MCF 10A (cell line): Measurements from ENCODE around the gene ADAMTS13. TPM values are rescaled to one million over a fixed set of nuclear protein-coding genes. Genes with fewer than 3 reads are reported as not detected.

ENCODE experiments used
- BruUV-seq: library from RNA; stranded (reverse); fragments of 400-500 nt; replicated peaks from 2 replicates; lab custom pipeline; 2021; lab: Mats Ljungman, UMichigan
- CTCF ChIA-PET: fragments of 300-600 bp; sonication (Branson Sonifier 250); formaldehyde crosslinking; extraction: SDS; loops from one replicate; lab custom pipeline; 2021; ENCODE audit warnings: antibody characterized with exemption, inconsistent platforms; lab: Yijun Ruan, JAX
- POLR2A ChIA-PET: fragments of 300-600, 350-650 bp; sonication (Branson Sonifier 250); formaldehyde crosslinking; extraction: SDS; loops from one replicate; lab custom pipeline; 2020; ENCODE audit warnings: antibody characterized with exemption, inconsistent platforms; lab: Yijun Ruan, JAX
- DNase-seq: peaks from one replicate; pipeline ENCODE4 v3.0.0-alpha.2; 2018; ENCODE audit not compliant: unreplicated experiment
- H3K27ac Mint-ChIP-seq: one replicate; pipeline ENCODE4 v1.8.0; 2022; ENCODE audit warnings: mild to moderate bottlenecking, low read depth, mixed read lengths; ENCODE audit not compliant: unreplicated experiment
- H3K27me3 Mint-ChIP-seq: one replicate; pipeline ENCODE4 v1.8.0; 2022; ENCODE audit warnings: mixed read lengths; ENCODE audit not compliant: insufficient read depth, unreplicated experiment
- H3K36me3 Mint-ChIP-seq: one replicate; pipeline ENCODE4 v1.8.0; 2022; ENCODE audit warnings: mild to moderate bottlenecking, moderate library complexity, mixed read lengths; ENCODE audit not compliant: insufficient read depth, unreplicated experiment
- H3K4me1 Mint-ChIP-seq: one replicate; pipeline ENCODE4 v1.8.0; 2022; ENCODE audit warnings: mixed read lengths; ENCODE audit not compliant: insufficient read depth, unreplicated experiment
- H3K4me3 Mint-ChIP-seq: one replicate; pipeline ENCODE4 v1.8.0; 2022; ENCODE audit warnings: mild to moderate bottlenecking, moderate library complexity, mixed read lengths; ENCODE audit not compliant: unreplicated experiment
- H3K9me3 Mint-ChIP-seq: one replicate; pipeline ENCODE4 v1.8.0; 2022; ENCODE audit warnings: mixed read lengths; ENCODE audit not compliant: unreplicated experiment
- intact Hi-C: fragments of 100-400 bp; cut with micrococcal nuclease; formaldehyde crosslinking; loops from 2 replicates; pipeline ENCODE4 v1.14.1; 2022
- total RNA-seq: library from RNA; stranded (reverse); gene quantifications from 2 replicates; pipeline ENCODE4 v1.2.3, GENCODE V29; 2022
- TF ChIP-seq, protein P1 (sequence below): fragments of 200-600 bp; IDR thresholded peaks from one replicate; pipeline ENCODE4 v1.8.0; 2022; ENCODE audit warnings: antibody characterized with exemption, mild to moderate bottlenecking; ENCODE audit not compliant: unreplicated experiment

The ADAMTS13 gene
- total RNA-seq, 1 experiment from 2014 or later: 4.1 TPM

DNA sequence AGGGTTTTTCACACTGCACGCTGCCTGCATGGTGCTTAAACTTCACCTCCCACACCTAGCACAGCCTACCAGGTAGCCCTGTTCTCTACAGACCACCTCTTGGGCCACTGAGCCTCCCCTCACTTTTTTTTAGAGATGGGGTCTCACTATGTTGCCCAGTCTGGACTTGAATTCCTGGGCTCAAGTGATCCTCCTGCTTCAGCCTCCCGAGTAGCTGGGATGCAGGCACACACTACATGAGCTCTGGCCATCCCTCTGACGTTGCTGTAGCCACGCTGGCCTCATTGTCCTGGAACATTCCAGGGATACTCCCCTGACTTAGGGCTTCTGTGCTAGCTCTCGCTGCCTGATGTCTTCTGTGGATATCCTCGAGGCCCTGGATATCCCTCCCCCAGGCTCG is 30.4 kb downstream of the ADAMTS13 start:
- no peak overlapping the region for H3K27ac Mint-ChIP-seq
- BruUV-seq: no TSS peak
- no peak for DNase-seq
- ChIA-PET POLR2A (no interaction called here), CTCF (interaction anchor here (0.7 to 1.0 kb wide), 2 partner anchors 10 to 335 kb away, joined by 3 to 4 read pairs; no protein-coding TSS in a partner anchor)
- H3K36me3 Mint-ChIP-seq: no peaks in the 10 kb centered on the region
- H3K27me3 Mint-ChIP-seq: no peaks in the 10 kb centered on the region
- H3K4me3 Mint-ChIP-seq: no peak overlapping the region
- TF ChIP-seq, protein P1, sequence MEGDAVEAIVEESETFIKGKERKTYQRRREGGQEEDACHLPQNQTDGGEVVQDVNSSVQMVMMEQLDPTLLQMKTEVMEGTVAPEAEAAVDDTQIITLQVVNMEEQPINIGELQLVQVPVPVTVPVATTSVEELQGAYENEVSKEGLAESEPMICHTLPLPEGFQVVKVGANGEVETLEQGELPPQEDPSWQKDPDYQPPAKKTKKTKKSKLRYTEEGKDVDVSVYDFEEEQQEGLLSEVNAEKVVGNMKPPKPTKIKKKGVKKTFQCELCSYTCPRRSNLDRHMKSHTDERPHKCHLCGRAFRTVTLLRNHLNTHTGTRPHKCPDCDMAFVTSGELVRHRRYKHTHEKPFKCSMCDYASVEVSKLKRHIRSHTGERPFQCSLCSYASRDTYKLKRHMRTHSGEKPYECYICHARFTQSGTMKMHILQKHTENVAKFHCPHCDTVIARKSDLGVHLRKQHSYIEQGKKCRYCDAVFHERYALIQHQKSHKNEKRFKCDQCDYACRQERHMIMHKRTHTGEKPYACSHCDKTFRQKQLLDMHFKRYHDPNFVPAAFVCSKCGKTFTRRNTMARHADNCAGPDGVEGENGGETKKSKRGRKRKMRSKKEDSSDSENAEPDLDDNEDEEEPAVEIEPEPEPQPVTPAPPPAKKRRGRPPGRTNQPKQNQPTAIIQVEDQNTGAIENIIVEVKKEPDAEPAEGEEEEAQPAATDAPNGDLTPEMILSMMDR: no peak
- intact Hi-C loops: no loop called here
- no peaks in the 10 kb centered on the region for H3K4me1 Mint-ChIP-seq
- no peaks in the 10 kb centered on the region for H3K9me3 Mint-ChIP-seq

DNA sequence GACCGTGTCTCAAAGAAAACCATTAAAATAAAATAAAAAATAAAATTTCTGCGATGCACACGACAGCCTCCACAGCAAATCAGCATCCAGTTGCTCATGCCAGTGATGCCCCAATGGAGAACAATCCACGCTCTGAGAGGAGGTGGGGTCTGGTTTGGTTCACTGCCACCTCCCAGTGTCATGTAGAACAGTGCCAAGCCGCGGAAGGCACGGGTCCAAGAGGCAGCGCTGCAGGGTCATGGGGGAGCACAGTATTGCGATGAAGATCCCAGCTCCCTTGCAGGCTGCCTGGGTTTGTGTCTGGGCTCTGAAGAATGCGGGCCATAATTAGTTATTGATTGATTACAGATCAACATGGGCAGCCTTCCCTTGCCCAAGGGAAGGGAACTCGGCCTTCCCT is 31.5 kb downstream of the ADAMTS13 start:
- POLR2A ChIA-PET: no interaction called here
- intact Hi-C loops: no loop called here
- CTCF ChIA-PET: interaction anchor here (0.7 to 1.3 kb wide), 2 partner anchors 9 to 411 kb away, joined by 3 to 4 read pairs; no protein-coding TSS in a partner anchor
- Mint-ChIP-seq H3K27me3 (no peaks in the 10 kb centered on the region), H3K27ac (no peak overlapping the region), H3K4me3 (no peak overlapping the region), H3K36me3 (no peaks in the 10 kb centered on the region), H3K9me3 (no peaks in the 10 kb centered on the region), H3K4me1 (no peaks in the 10 kb centered on the region)
- TF ChIP-seq, protein P1: no peak
- peak; percentile 18 for DNase-seq
- no TSS peak for BruUV-seq

DNA sequence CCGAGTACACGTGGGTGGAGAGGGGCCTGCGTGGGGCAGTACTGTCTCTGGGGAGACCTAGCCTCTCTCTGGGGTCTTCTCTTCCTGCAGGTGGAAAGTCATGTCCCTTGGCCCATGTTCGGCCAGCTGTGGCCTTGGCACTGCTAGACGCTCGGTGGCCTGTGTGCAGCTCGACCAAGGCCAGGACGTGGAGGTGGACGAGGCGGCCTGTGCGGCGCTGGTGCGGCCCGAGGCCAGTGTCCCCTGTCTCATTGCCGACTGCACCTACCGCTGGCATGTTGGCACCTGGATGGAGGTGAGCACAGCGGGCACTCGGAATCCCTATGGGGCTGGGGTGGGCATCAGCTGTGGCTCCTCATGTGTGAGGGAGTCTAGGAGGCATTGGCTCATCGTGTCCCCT is 32.2 kb downstream of the ADAMTS13 start:
- BruUV-seq: no TSS peak
- ChIA-PET POLR2A (no interaction called here), CTCF (interaction anchor here (1.3 kb wide), 1 partner anchor 10 kb away, joined by 3 read pairs; no protein-coding TSS in a partner anchor)
- Mint-ChIP-seq H3K27me3 (no peaks in the 10 kb centered on the region), H3K4me3 (no peak overlapping the region), H3K9me3 (no peaks in the 10 kb centered on the region), H3K36me3 (no peaks in the 10 kb centered on the region), H3K4me1 (no peaks in the 10 kb centered on the region), H3K27ac (no peak overlapping the region)
- TF ChIP-seq, protein P1: no peak
- no peak for DNase-seq
- intact Hi-C loops: no loop called here

DNA sequence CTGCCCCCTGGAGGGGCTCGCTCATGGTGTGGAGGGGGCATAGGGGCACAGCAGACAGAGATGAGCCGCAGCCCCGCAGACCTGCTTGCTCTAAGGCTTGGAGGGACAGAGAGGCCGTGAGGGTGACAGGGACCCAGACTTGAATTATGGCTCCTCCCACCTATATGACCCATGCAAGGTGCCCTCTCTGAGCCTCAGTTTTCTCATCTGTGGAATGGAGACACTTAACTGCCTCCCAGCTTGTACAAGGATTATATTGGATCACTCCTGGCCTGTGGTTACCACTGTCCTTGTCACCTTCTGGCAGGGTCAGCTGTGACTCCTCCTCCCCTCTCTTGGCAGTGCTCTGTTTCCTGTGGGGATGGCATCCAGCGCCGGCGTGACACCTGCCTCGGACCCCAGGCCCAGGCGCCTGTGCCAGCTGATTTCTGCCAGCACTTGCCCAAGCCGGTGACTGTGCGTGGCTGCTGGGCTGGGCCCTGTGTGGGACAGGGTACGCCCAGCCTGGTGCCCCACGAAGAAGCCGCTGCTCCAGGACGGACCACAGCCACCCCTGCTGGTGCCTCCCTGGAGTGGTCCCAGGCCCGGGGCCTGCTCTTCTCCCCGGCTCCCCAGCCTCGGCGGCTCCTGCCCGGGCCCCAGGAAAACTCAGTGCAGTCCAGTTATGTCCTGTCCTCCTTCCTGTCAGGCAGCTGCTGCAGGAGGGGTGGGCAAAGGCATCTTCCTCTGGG is 32.9 kb downstream of the ADAMTS13 start:
- ChIA-PET CTCF (no interaction called here), POLR2A (no interaction called here)
- Mint-ChIP-seq H3K27ac (no peak overlapping the region), H3K36me3 (no peaks in the 10 kb centered on the region), H3K27me3 (no peaks in the 10 kb centered on the region), H3K9me3 (no peaks in the 10 kb centered on the region), H3K4me1 (no peaks in the 10 kb centered on the region), H3K4me3 (no peak overlapping the region)
- TF ChIP-seq, protein P1: no peak
- no peak for DNase-seq
- intact Hi-C loops: no loop called here
- no TSS peak for BruUV-seq
